HepG2 (cell line): ENCODE measurements around the gene SPTBN2. TPM values are rescaled to one million over a fixed set of nuclear protein-coding genes. Genes with fewer than 3 reads are reported as not detected.

Experiments used
- CBX1 ChIP-seq: IDR thresholded peaks from one replicate; pipeline ENCODE4 v1.6.1; 2016; ENCODE audit warnings: antibody characterized with exemption, low read depth
- CC2D1A ChIP-seq: sonication (generic); formaldehyde crosslinking; IDR thresholded peaks from 2 replicates; pipeline ENCODE4 v1.8.1; 2023; ENCODE audit warnings: mild to moderate bottlenecking, missing genetic modification reagents
- FOXA3 ChIP-seq: IDR thresholded peaks from 2 replicates; pipeline ENCODE4 v1.6.1; 2016; ENCODE audit warnings: missing genetic modification reagents, missing compliant biosample characterization
- FOXK1 ChIP-seq: sonication (generic); formaldehyde crosslinking; IDR thresholded peaks from 2 replicates; pipeline ENCODE4 v1.4.0; 2020; ENCODE audit warnings: low read depth, missing genetic modification reagents, borderline replicate concordance
- GATA4 ChIP-seq: sonication (generic); IDR thresholded peaks from 2 replicates; pipeline ENCODE4 v1.6.1; 2016; ENCODE audit warnings: antibody characterized with exemption, low read depth, borderline replicate concordance
- HNF4A ChIP-seq: sonication (generic); formaldehyde crosslinking; IDR thresholded peaks from 2 replicates; pipeline ENCODE4 v1.4.0; 2020; ENCODE audit warnings: missing genetic modification reagents
- KAT2B ChIP-seq: fragments of 150-350 bp; IDR thresholded peaks from 2 replicates; pipeline ENCODE4 v1.6.1; 2014; ENCODE audit warnings: low read depth, low read length, borderline replicate concordance
- KDM6A ChIP-seq: IDR thresholded peaks from 2 replicates; pipeline ENCODE4 v1.6.1; 2016; ENCODE audit warnings: low read depth
- KMT2B ChIP-seq: IDR thresholded peaks from 2 replicates; pipeline ENCODE4 v1.6.1; 2016; ENCODE audit warnings: missing genetic modification reagents, missing compliant biosample characterization
- NR2F6 ChIP-seq, 2 experiments: IDR thresholded peaks; 2 replicates each; pipeline ENCODE4 v1.6.1; 2016; ENCODE audit warnings: antibody characterized with exemption in 1 of 2, mild to moderate bottlenecking in 1 of 2
- POLR2AphosphoS2 ChIP-seq: IDR thresholded peaks from 2 replicates; pipeline ENCODE4 v1.6.1; 2011; ENCODE audit warnings: low read depth, low read length, improper control_type of control experiment
- RFX3 ChIP-seq: IDR thresholded peaks from 2 replicates; pipeline ENCODE4 v1.6.1; 2016; ENCODE audit warnings: missing biosample characterization, missing genetic modification reagents
- RFX5 ChIP-seq: IDR thresholded peaks from 2 replicates; pipeline ENCODE4 v1.6.1; 2011; ENCODE audit warnings: low read depth, low read length, improper control_type of control experiment
- SALL1 ChIP-seq: sonication (generic); formaldehyde crosslinking; IDR thresholded peaks from 2 replicates; pipeline ENCODE4 v1.8.0; 2022; ENCODE audit warnings: mild to moderate bottlenecking, missing genetic modification reagents
- SRF ChIP-seq: IDR thresholded peaks from 2 replicates; pipeline ENCODE4 v1.6.1; 2011; ENCODE audit warnings: mild to moderate bottlenecking, low read depth, low read length, moderate library complexity
- ZNF431 ChIP-seq: sonication (generic); formaldehyde crosslinking; IDR thresholded peaks from 2 replicates; pipeline ENCODE4 v1.9.0; 2022; ENCODE audit warnings: missing genetic modification reagents, low read depth, mild to moderate bottlenecking, borderline replicate concordance
- ZNF484 ChIP-seq: sonication (generic); formaldehyde crosslinking; IDR thresholded peaks from 2 replicates; pipeline ENCODE4 v1.5.1; 2020; ENCODE audit warnings: mild to moderate bottlenecking, low read depth, missing genetic modification reagents, borderline replicate concordance
- polyA plus RNA-seq, 8 experiments: library from polyadenylated mRNA; depleted of rRNA in 3 of 8; stranded (reverse) in 7 of 8; unstranded in 1 of 8; fragments of >200 nt; fragmentation: Illumina TruSeq in 4 of 8; extraction: Trizol in 4 of 8; gene quantifications; 2 replicates each; pipeline versions ENCODE4 v1.2.1 to v1.2.3, GENCODE V29; 2011 to 2016; ENCODE audit warnings: low read depth in 4 of 8, missing spikeins in 1 of 8, mixed read lengths in 1 of 8; ENCODE audit not compliant: insufficient read depth in 1 of 8
- total RNA-seq, 5 experiments: library from RNA; depleted of rRNA; stranded (reverse); fragments of >200 nt; fragmentation: Illumina TruSeq; extraction: Trizol; gene quantifications; 2 replicates each; pipeline ENCODE4 v1.2.3, GENCODE V29; 2016; ENCODE audit warnings: low read depth in 1 of 5
- TF ChIP-seq, protein P1 (sequence below): sonication (generic); formaldehyde crosslinking; IDR thresholded peaks from 2 replicates; pipeline ENCODE4 v1.8.0; 2022; ENCODE audit warnings: mild to moderate bottlenecking, missing genetic modification reagents
- TF ChIP-seq, protein P2 (sequence below): sonication (generic); formaldehyde crosslinking; IDR thresholded peaks from 2 replicates; pipeline ENCODE4 v1.8.1; 2023; ENCODE audit warnings: missing genetic modification reagents, mild to moderate bottlenecking, borderline replicate concordance
- TF ChIP-seq, protein P3 (sequence below): sonication (generic); formaldehyde crosslinking; IDR thresholded peaks from 2 replicates; pipeline ENCODE4 v1.5.1; 2020; ENCODE audit warnings: missing genetic modification reagents, mild to moderate bottlenecking, borderline replicate concordance
- TF ChIP-seq, protein P4 (sequence below): sonication (generic); formaldehyde crosslinking; IDR thresholded peaks from 2 replicates; pipeline ENCODE4 v1.4.0; 2020; ENCODE audit warnings: missing genetic modification reagents, borderline replicate concordance

The SPTBN2 gene
- total and polyA plus RNA-seq, 2 of the 13 experiments (the other 11 are each of a cell fraction or from before 2014, with no cell fraction given) = 0.65 to 4.0 TPM

DNA sequence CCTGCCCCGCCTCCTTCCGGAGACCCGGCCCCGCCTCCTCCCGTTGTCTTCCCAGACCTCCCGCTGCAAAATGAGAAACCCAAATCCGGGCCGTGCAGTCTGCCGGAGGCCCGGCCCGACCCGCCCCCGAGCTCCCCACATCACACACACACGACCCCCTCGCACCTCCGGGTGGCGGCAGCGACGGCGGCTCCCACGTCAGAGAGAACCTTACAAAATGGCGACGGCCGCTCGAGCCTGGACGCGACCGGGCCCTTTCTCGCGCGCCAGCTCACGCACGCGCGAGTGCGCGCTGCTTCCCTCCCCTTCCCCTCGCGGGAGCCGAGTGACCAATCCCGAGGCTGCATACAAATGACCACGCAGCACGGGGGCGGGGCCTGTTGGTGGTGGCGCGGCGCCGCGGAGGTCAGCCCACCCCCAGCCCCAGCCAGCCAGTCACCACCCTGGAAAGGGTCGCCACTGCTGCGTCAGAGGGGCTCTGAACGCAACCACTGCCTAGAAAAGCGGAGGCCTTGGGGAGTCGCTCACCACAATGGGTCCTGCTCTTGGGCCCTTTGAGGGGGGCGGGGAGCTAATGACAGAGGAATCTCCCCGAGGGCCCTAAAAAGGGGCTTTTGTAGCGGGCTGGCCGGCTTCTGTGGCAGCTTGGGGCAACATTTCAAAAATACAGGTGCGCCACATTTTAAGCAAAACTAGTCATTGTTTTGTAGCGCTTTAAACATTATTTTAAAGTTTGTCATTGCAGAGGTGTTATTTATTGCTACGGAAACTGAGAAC, 51.2 kb downstream of the SPTBN2 start, which contains the start of gene RBM4B (continued):
- TF ChIP-seq, protein P1, sequence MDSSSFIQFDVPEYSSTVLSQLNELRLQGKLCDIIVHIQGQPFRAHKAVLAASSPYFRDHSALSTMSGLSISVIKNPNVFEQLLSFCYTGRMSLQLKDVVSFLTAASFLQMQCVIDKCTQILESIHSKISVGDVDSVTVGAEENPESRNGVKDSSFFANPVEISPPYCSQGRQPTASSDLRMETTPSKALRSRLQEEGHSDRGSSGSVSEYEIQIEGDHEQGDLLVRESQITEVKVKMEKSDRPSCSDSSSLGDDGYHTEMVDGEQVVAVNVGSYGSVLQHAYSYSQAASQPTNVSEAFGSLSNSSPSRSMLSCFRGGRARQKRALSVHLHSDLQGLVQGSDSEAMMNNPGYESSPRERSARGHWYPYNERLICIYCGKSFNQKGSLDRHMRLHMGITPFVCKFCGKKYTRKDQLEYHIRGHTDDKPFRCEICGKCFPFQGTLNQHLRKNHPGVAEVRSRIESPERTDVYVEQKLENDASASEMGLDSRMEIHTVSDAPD = 0 out of 2 replicates have a peak, but pooled peaks have one; percentile 26
- TF ChIP-seq HNF4A (CRISPR knock-in tag) (0 out of 2 replicates have a peak, but pooled peaks have one; percentile 4), RFX3 (CRISPR knock-in tag) (no peak), KAT2B (no peak), SALL1 (CRISPR knock-in tag) (peak; percentile 54; the same call in 1 of the 2 replicates), GATA4 (no peak), POLR2AphosphoS2 (0 out of 2 replicates have a peak, but pooled peaks have one; percentile 59), CC2D1A (CRISPR knock-in tag) (no peak), RFX5 (peak; percentile 70), CBX1 (no peak), ZNF484 (CRISPR knock-in tag) (no peak), ZNF431 (CRISPR knock-in tag) (peak; percentile 35; the same call in 1 of the 2 replicates), SRF (no peak), KMT2B (CRISPR knock-in tag) (peak; percentile 85), FOXK1 (0 out of 2 replicates have a peak, but pooled peaks have one; percentile 10), NR2F6 (IDR thresholded peaks at IDR 0.05) (no peak; the same call in none of the 2 replicates), NR2F6 (CRISPR knock-in tag; IDR thresholded peaks at IDR 0.05) (peak; percentile 34; the same call in 1 of the 2 replicates), FOXA3 (CRISPR knock-in tag) (peak; percentile 29), KDM6A (CRISPR knock-in tag) (no peak)
- TF ChIP-seq, protein P2, sequence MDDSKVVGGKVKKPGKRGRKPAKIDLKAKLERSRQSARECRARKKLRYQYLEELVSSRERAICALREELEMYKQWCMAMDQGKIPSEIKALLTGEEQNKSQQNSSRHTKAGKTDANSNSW (CRISPR knock-in tag) = 0 out of 2 replicates have a peak, but pooled peaks have one; percentile 74
- TF ChIP-seq, protein P3, sequence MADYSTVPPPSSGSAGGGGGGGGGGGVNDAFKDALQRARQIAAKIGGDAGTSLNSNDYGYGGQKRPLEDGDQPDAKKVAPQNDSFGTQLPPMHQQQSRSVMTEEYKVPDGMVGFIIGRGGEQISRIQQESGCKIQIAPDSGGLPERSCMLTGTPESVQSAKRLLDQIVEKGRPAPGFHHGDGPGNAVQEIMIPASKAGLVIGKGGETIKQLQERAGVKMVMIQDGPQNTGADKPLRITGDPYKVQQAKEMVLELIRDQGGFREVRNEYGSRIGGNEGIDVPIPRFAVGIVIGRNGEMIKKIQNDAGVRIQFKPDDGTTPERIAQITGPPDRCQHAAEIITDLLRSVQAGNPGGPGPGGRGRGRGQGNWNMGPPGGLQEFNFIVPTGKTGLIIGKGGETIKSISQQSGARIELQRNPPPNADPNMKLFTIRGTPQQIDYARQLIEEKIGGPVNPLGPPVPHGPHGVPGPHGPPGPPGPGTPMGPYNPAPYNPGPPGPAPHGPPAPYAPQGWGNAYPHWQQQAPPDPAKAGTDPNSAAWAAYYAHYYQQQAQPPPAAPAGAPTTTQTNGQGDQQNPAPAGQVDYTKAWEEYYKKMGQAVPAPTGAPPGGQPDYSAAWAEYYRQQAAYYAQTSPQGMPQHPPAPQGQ (CRISPR knock-in tag) = no peak
- TF ChIP-seq, protein P4, sequence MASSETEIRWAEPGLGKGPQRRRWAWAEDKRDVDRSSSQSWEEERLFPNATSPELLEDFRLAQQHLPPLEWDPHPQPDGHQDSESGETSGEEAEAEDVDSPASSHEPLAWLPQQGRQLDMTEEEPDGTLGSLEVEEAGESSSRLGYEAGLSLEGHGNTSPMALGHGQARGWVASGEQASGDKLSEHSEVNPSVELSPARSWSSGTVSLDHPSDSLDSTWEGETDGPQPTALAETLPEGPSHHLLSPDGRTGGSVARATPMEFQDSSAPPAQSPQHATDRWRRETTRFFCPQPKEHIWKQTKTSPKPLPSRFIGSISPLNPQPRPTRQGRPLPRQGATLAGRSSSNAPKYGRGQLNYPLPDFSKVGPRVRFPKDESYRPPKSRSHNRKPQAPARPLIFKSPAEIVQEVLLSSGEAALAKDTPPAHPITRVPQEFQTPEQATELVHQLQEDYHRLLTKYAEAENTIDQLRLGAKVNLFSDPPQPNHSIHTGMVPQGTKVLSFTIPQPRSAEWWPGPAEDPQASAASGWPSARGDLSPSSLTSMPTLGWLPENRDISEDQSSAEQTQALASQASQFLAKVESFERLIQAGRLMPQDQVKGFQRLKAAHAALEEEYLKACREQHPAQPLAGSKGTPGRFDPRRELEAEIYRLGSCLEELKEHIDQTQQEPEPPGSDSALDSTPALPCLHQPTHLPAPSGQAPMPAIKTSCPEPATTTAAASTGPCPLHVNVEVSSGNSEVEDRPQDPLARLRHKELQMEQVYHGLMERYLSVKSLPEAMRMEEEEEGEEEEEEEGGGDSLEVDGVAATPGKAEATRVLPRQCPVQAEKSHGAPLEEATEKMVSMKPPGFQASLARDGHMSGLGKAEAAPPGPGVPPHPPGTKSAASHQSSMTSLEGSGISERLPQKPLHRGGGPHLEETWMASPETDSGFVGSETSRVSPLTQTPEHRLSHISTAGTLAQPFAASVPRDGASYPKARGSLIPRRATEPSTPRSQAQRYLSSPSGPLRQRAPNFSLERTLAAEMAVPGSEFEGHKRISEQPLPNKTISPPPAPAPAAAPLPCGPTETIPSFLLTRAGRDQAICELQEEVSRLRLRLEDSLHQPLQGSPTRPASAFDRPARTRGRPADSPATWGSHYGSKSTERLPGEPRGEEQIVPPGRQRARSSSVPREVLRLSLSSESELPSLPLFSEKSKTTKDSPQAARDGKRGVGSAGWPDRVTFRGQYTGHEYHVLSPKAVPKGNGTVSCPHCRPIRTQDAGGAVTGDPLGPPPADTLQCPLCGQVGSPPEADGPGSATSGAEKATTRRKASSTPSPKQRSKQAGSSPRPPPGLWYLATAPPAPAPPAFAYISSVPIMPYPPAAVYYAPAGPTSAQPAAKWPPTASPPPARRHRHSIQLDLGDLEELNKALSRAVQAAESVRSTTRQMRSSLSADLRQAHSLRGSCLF (CRISPR knock-in tag) = no peak
